HepG2 (cell line): ENCODE results near the gene TXNRD1. TPM values are rescaled to one million over a fixed set of nuclear protein-coding genes. Genes with fewer than 3 reads are reported as not detected.
A peak's percentile ranks its signal among the peaks of the same experiment; 100 is the strongest.

ENCODE experiments used
- ATAC-seq: fragments of 200-7000 bp; cut with Tn5 transposase; 3 replicates; pipeline ENCODE4 v1.9.1; 2020; ENCODE audit warnings: mild to moderate bottlenecking, moderate library complexity
- BruUV-seq: library from RNA; stranded (reverse); fragments of 400-500 nt; replicated peaks from 2 replicates; lab custom pipeline; 2021; lab: Mats Ljungman, UMichigan
- CTCF ChIA-PET: fragments of 300-600 bp; formaldehyde crosslinking; extraction: SDS; loops from one replicate; lab custom pipeline; 2021; ENCODE audit warnings: low total read pairs, inconsistent platforms, low intra/inter-chr PET ratio; lab: Yijun Ruan, JAX
- POLR2A ChIA-PET: fragments of 350-600 bp; sonication (Branson Sonifier 250); formaldehyde crosslinking; loops from one replicate; lab custom pipeline; 2020; ENCODE audit warnings: antibody characterized with exemption, inconsistent platforms; lab: Yijun Ruan, JAX
- DNase-seq: peaks from one replicate; pipeline ENCODE4 v3.0.0-alpha.2; 2015; ENCODE audit warnings: low spot score
- FAIRE-seq: peaks from 3 replicates; lab custom pipeline; 2011; peaks lifted over from hg19 to GRCh38; lab: Jason Lieb, UNC
- H2AFZ ChIP-seq: one replicate; pipeline ENCODE4 v1.6.1; 2011; ENCODE audit warnings: low read length, inconsistent platforms
- H3K27ac ChIP-seq: fragments of 300-600 bp; 3 replicates; pipeline ENCODE4 v1.8.0; 2011; ENCODE audit warnings: mixed run types, mild to moderate bottlenecking, mixed read lengths, low read length, inconsistent platforms; ENCODE audit not compliant: insufficient read depth; ENCODE audit errors: extremely low read length
- H3K27me3 ChIP-seq, 2 experiments: fragments of 200-600 bp in 1 of 2; 2 replicates in 1 of 2; 3 replicates in 1 of 2; pipeline versions ENCODE4 v1.6.0 to v1.8.0; 2011; ENCODE audit warnings: low read length in 2 of 2, mild to moderate bottlenecking in 2 of 2, moderate library complexity in 2 of 2, inconsistent platforms in 1 of 2; ENCODE audit not compliant: insufficient read depth in 2 of 2, control insufficient read depth in 1 of 2
- H3K36me3 ChIP-seq, 2 experiments: fragments of 200-600 bp in 1 of 2; replicated peaks in 1 of 2; 2 replicates in 1 of 2; 3 replicates in 1 of 2; pipeline versions ENCODE4 v1.5.1 to v1.8.0; 2011; ENCODE audit warnings: low read length in 2 of 2, inconsistent platforms in 1 of 2; ENCODE audit not compliant: insufficient read depth in 2 of 2, control insufficient read depth in 1 of 2
- H3K4me1 ChIP-seq: 2 replicates; pipeline ENCODE4 v1.5.1; 2012; ENCODE audit warnings: low read length, inconsistent platforms; ENCODE audit not compliant: insufficient read depth
- H3K4me2 ChIP-seq: 2 replicates; pipeline ENCODE4 v1.6.0; 2011; ENCODE audit warnings: low read depth, low read length, inconsistent platforms
- H3K4me3 ChIP-seq, 3 experiments: fragments of 200-600 bp in 1 of 3; sonication (generic), shearing (Covaris generic) in 1 of 3; replicated peaks in 1 of 3; 2 replicates each; pipeline ENCODE4 v1.5.1; 2011 to 2016; ENCODE audit warnings: low read length in 3 of 3, inconsistent platforms in 2 of 3, low read depth in 2 of 3, mild to moderate bottlenecking in 2 of 3, control low read depth in 1 of 3, mixed read lengths in 1 of 3; ENCODE audit not compliant: insufficient read depth in 1 of 3
- H3K79me2 ChIP-seq: one replicate; pipeline ENCODE4 v1.6.1; 2011; ENCODE audit warnings: low read length, inconsistent platforms; ENCODE audit not compliant: insufficient read depth
- H3K9ac ChIP-seq: 2 replicates; pipeline ENCODE4 v1.6.0; 2011; ENCODE audit warnings: mild to moderate bottlenecking, low read depth, low read length, inconsistent platforms; ENCODE audit not compliant: insufficient read depth
- H3K9me3 ChIP-seq: 2 replicates; pipeline ENCODE4 v1.5.1; 2012; ENCODE audit warnings: mild to moderate bottlenecking, low read length
- H4K20me1 ChIP-seq: 2 replicates; pipeline ENCODE4 v1.6.0; 2011; ENCODE audit warnings: inconsistent platforms, mild to moderate bottlenecking, low read length, moderate library complexity; ENCODE audit not compliant: insufficient read depth
- MAFF ChIP-seq: IDR thresholded peaks from 2 replicates; pipeline ENCODE4 v1.6.1; 2011; ENCODE audit warnings: low read depth, low read length, improper control_type of control experiment
- MAFK ChIP-seq, 2 experiments: IDR thresholded peaks in 1 of 2; conservative IDR thresholded peaks in 1 of 2; 2 replicates each; pipeline ENCODE4 v1.6.1; 2011; ENCODE audit warnings: improper control_type of control experiment in 2 of 2, low read length in 2 of 2
- RFXAP ChIP-seq: sonication (generic); formaldehyde crosslinking; IDR thresholded peaks from 2 replicates; pipeline ENCODE4 v1.4.0; 2020; ENCODE audit warnings: missing genetic modification reagents, borderline replicate concordance
- ZNF562 ChIP-seq: sonication (generic); formaldehyde crosslinking; IDR thresholded peaks from 2 replicates; pipeline ENCODE4 v1.8.0; 2022; ENCODE audit warnings: missing genetic modification reagents, borderline replicate concordance
- ZNF746 ChIP-seq: sonication (generic); formaldehyde crosslinking; IDR thresholded peaks from 2 replicates; pipeline ENCODE4 v1.8.0; 2022; ENCODE audit warnings: mild to moderate bottlenecking, missing genetic modification reagents
- WGBS: methylation state at CpG from one replicate; pipeline ENCODE4 v1.1.6; 2017; ENCODE audit warnings: low lambda C conversion rate; 5-methylcytosine and 5-hydroxymethylcytosine counted together
- in situ Hi-C: cut with HindIII; loops from 2 replicates; pipeline ENCODE4 v1.10.0; 2017; ENCODE audit warnings: low pct_unique_long_range_greater_than_20kb; ENCODE audit not compliant: extremely low pct_ligation_motif_present
- intact Hi-C: fragments of 100-400 bp; cut with micrococcal nuclease; formaldehyde crosslinking; loops from one replicate; pipeline ENCODE4 v1.10.0; 2022; ENCODE audit not compliant: unreplicated experiment
- polyA plus RNA-seq, 8 experiments: library from polyadenylated mRNA; depleted of rRNA in 3 of 8; stranded (reverse) in 7 of 8; unstranded in 1 of 8; fragments of >200 nt; fragmentation: Illumina TruSeq in 4 of 8; extraction: Trizol in 4 of 8; gene quantifications; 2 replicates each; pipeline versions ENCODE4 v1.2.1 to v1.2.3, GENCODE V29; 2011 to 2016; ENCODE audit warnings: low read depth in 4 of 8, missing spikeins in 1 of 8, mixed read lengths in 1 of 8; ENCODE audit not compliant: insufficient read depth in 1 of 8
- total RNA-seq, 5 experiments: library from RNA; depleted of rRNA; stranded (reverse); fragments of >200 nt; fragmentation: Illumina TruSeq; extraction: Trizol; gene quantifications; 2 replicates each; pipeline ENCODE4 v1.2.3, GENCODE V29; 2016; ENCODE audit warnings: low read depth in 1 of 5

TXNRD1 gene
- total and polyA plus RNA-seq, 2 of the 13 experiments (the other 11 are each of a cell fraction or from before 2014, with no cell fraction given), result 54.0 to 190 TPM

- CTCF ChIA-PET, result no interaction called here
- intact Hi-C loops (no loop called here), in situ Hi-C loops (no loop called here)
- FAIRE-seq (no peak), DNase-seq (no peak), ATAC-seq (no peak)
- TF ChIP-seq ZNF562 (peak; percentile 88), ZNF746 (CRISPR knock-in tag) (no peak)
- WGBS, result 47% methylated on average over 7 of the region's 7 CpGs
- H3K79me2 ChIP-seq, result no peaks in the 10 kb centered on the region
- H3K4me2 ChIP-seq, result no peak overlapping the region
- no peak overlapping the region for H3K9ac ChIP-seq
- H3K36me3 ChIP-seq, result no peaks in the 10 kb centered on the region
- POLR2A ChIA-PET, result no interaction called here
- H3K9me3 ChIP-seq, result peaks cover 32% of the 10 kb centered on the region
- H2AFZ ChIP-seq, result no peak overlapping the region
- no peaks in the 10 kb centered on the region for H3K4me1 ChIP-seq
- no peak overlapping the region for H3K27ac ChIP-seq
- H4K20me1 ChIP-seq, result no peaks in the 10 kb centered on the region
- H3K27me3 ChIP-seq, result peaks cover 0 to 8% of the 10 kb centered on the region in 2 experiments; a peak in 1 of 5 replicates
- BruUV-seq, result no TSS peak
- H3K4me3 ChIP-seq, result no peak overlapping the region
These were observed 19.4 kb downstream of the TXNRD1 start for GRCh38 chr12:104234926-104235499.

- no TSS peak for BruUV-seq
- POLR2A ChIA-PET, result no interaction called here
These were observed 22.4 kb downstream of the TXNRD1 start for GRCh38 chr12:104237930-104238329.

More at GRCh38 chr12:104237930-104238329, 22.4 kb downstream of the TXNRD1 start:
- TF ChIP-seq MAFF (peak; percentile 74), RFXAP (CRISPR knock-in tag) (no peak), MAFK (conservative IDR thresholded peaks at IDR 0.05 in 1 of 2, IDR thresholded peaks at IDR 0.05 in 1 of 2; ENCODE audit: low read length in 2 of 2) (peak; percentile 46 to 83; a peak in 3 of 4 replicates)
- FAIRE-seq (no peak), DNase-seq (no peak), ATAC-seq (no peak)
- CTCF ChIA-PET, result no interaction called here
- H3K9ac ChIP-seq, result no peak overlapping the region
- H3K27ac ChIP-seq, result no peak overlapping the region
- no peaks in the 10 kb centered on the region for H3K36me3 ChIP-seq
- intact Hi-C loops, result no loop called here
- 28% methylated on average over 8 of the region's 8 CpGs for WGBS
- H3K9me3 ChIP-seq, result peaks cover 23% of the 10 kb centered on the region
- H3K4me1 ChIP-seq, result no peaks in the 10 kb centered on the region
- H3K4me2 ChIP-seq, result no peak overlapping the region
- no peaks in the 10 kb centered on the region for H4K20me1 ChIP-seq
- no peak overlapping the region for H2AFZ ChIP-seq
- no peaks in the 10 kb centered on the region for H3K79me2 ChIP-seq
- H3K27me3 ChIP-seq, result peaks cover 0 to 8% of the 10 kb centered on the region in 2 experiments; a peak in 1 of 5 replicates
- H3K4me3 ChIP-seq, result no peak overlapping the region
- in situ Hi-C loops, result no loop called here
